Gastrocnemius medialis (tissue), 4 donors: ENCODE data around the gene KIF2A. TPM values are rescaled to one million over a fixed set of nuclear protein-coding genes. Genes with fewer than 3 reads are reported as not detected.

Source experiments
- ATAC-seq, 2 donors: fragments of 150-250 bp; one replicate each; pipeline ENCODE4 v1.9.1; 2016
- DNase-seq, 2 donors: peaks; one replicate each; pipeline ENCODE4 v3.0.0-alpha.2; 2019
- H3K27ac ChIP-seq, 4 donors: fragments of 200-600 bp; sonication (generic); 1 replicate in 1 of 4; 2 replicates in 3 of 4; pipeline ENCODE4 v1.5.1; 2016 to 2018; ENCODE audit warnings: mild to moderate bottlenecking in 2 of 4, moderate library complexity in 1 of 4
- H3K27me3 ChIP-seq, 3 donors: fragments of 200-600 bp; sonication (generic) in 2 of 3; 1 replicate in 1 of 3; 2 replicates in 2 of 3; pipeline versions ENCODE4 v1.5.1 to v1.6.0; 2016 to 2019; ENCODE audit warnings: mild to moderate bottlenecking in 1 of 3, moderate library complexity in 1 of 3
- H3K36me3 ChIP-seq, 2 donors: fragments of 200-600 bp; sonication (generic) in 1 of 2; one replicate each; pipeline ENCODE4 v1.5.1; 2017 to 2018
- H3K4me1 ChIP-seq, 2 donors: fragments of 200-600 bp; sonication (generic) in 1 of 2; one replicate each; pipeline ENCODE4 v1.5.1; 2016 to 2017; ENCODE audit warnings: mild to moderate bottlenecking in 2 of 2
- H3K4me3 ChIP-seq, 4 donors: fragments of 200-600 bp; sonication (generic) in 3 of 4; 1 replicate in 1 of 4; 2 replicates in 3 of 4; pipeline ENCODE4 v1.5.1; 2016 to 2019; ENCODE audit warnings: mild to moderate bottlenecking in 2 of 4
- H3K9me3 ChIP-seq, 3 donors: fragments of 200-600 bp; sonication (generic) in 2 of 3; 1 replicate in 1 of 3; 2 replicates in 2 of 3; pipeline ENCODE4 v1.5.1; 2016 to 2019
- CTCF ChIP-seq, 5 experiments: fragments of 450-650 bp in 3 of 5; fragments of 200-600 bp in 2 of 5; sonication (generic) in 2 of 5; IDR thresholded peaks in 4 of 5; conservative IDR thresholded peaks in 1 of 5; 1 replicate in 4 of 5; 2 replicates in 1 of 5; pipeline ENCODE4 v1.5.1; 2016 to 2019; ENCODE audit warnings: antibody characterized with exemption in 5 of 5, mild to moderate bottlenecking in 3 of 5, moderate library complexity in 3 of 5
- POLR2A ChIP-seq, 2 donors: fragments of 450-650 bp; IDR thresholded peaks; one replicate each; pipeline ENCODE4 v1.6.1; 2017; ENCODE audit warnings: antibody characterized with exemption in 2 of 2, mild to moderate bottlenecking in 2 of 2, moderate library complexity in 2 of 2
- in situ Hi-C, 4 donors: fragments of 200-750 bp; cut with MboI; loops; one replicate each; pipeline versions ENCODE4 v1.15.0 to v1.8.0; 2017; ENCODE audit warnings: low sequenced_read_pairs in 4 of 4
- intact Hi-C: fragments of 100-400 bp; cut with DNase I; formaldehyde crosslinking; loops from one replicate; pipeline ENCODE4 v1.15.1; 2023; ENCODE audit warnings: low total_unique reads
- total RNA-seq, 4 donors: library from RNA; depleted of rRNA; stranded (reverse); fragments of >200 nt; gene quantifications; one replicate each; pipeline versions ENCODE4 v1.1.0 to v1.2.3, GENCODE V29; 2016

Gene KIF2A
- total RNA-seq, 4 donors from 2014 or later, result 7.5 to 14.2 (median 11.8) TPM

DNA sequence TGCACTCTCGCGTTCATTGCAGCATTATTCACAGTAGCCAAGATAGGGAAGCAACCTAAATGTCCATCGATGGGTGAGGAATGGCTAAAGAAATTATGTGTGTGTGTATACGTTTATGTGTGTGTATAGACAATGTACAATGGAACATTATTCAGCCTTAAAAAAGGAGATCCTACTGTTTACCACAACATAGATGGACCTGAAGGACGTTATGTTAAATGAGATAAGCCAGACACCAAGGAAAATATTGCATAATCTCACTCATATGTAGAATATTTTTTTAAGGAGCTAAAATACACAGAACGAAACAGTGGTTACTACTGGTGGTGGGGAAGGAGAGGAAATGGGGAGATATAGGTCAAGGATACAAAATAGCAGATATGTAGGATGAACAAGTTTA is 2.4 kb downstream of the KIF2A start:
- TF ChIP-seq CTCF (IDR thresholded peaks at IDR 0.05 in 4 of 5, conservative IDR thresholded peaks at IDR 0.05 in 1 of 5), result no peak
- no peak for TF ChIP-seq POLR2A (IDR thresholded peaks at IDR 0.05)
- Histone ChIP-seq H3K9me3 (no peaks in the 10 kb centered on the region), H3K4me3 (no peak overlapping the region), H3K27me3 (no peaks in the 10 kb centered on the region), H3K36me3 (no peaks in the 10 kb centered on the region), H3K4me1 (peaks cover 11 to 12% of the 10 kb centered on the region in 2 donors), H3K27ac (no peak overlapping the region)
- intact Hi-C loops (loop anchor here (5.0 kb wide), 2 partner anchors 94 to 976 kb away; partner anchors contain the start of genes DIMT1 and ZSWIM6), in situ Hi-C loops (no loop called here)
- no peak for DNase-seq
- ATAC-seq, result no peak

GRCh38 chr5:62309107-62309506 is 3.1 kb downstream of the KIF2A start:
- Histone ChIP-seq H3K4me1 (peaks cover 11 to 12% of the 10 kb centered on the region in 2 donors), H3K36me3 (no peaks in the 10 kb centered on the region), H3K27me3 (no peaks in the 10 kb centered on the region), H3K4me3 (no peak overlapping the region), H3K27ac (no peak overlapping the region), H3K9me3 (no peaks in the 10 kb centered on the region)
- DNase-seq (no peak), ATAC-seq (no peak)
- in situ Hi-C loops (no loop called here), intact Hi-C loops (loop anchor here (5.0 kb wide), 2 partner anchors 93 to 977 kb away; partner anchors contain the start of genes DIMT1 and ZSWIM6)
- TF ChIP-seq POLR2A (IDR thresholded peaks at IDR 0.05), result no peak

GRCh38 chr5:62310426-62311143 is 4.6 kb downstream of the KIF2A start:
- intact Hi-C loops, result no loop called here
- H3K4me1 ChIP-seq, result peaks cover 7% of the 10 kb centered on the region in 2 donors
- no peak for TF ChIP-seq CTCF (IDR thresholded peaks at IDR 0.05 in 4 of 5, conservative IDR thresholded peaks at IDR 0.05 in 1 of 5)
- no peak for TF ChIP-seq POLR2A (IDR thresholded peaks at IDR 0.05)

GRCh38 chr5:62312036-62312435 is 6.0 kb downstream of the KIF2A start:
- no peaks in the 10 kb centered on the region for H3K36me3 ChIP-seq
- TF ChIP-seq POLR2A (IDR thresholded peaks at IDR 0.05), result no peak
- no peak for TF ChIP-seq CTCF (IDR thresholded peaks at IDR 0.05 in 4 of 5, conservative IDR thresholded peaks at IDR 0.05 in 1 of 5)
- ATAC-seq (no peak), DNase-seq (no peak)
- no peaks in the 10 kb centered on the region for H3K9me3 ChIP-seq
- no peak overlapping the region for H3K4me3 ChIP-seq
- H3K27ac ChIP-seq, result no peak overlapping the region
- in situ Hi-C loops (no loop called here), intact Hi-C loops (no loop called here)
- no peaks in the 10 kb centered on the region for H3K27me3 ChIP-seq
- peaks cover 6% of the 10 kb centered on the region in 2 donors for H3K4me1 ChIP-seq

More at GRCh38 chr5:62310426-62311143, 4.6 kb downstream of the KIF2A start:
- Histone ChIP-seq H3K4me3 (no peak overlapping the region), H3K27me3 (no peaks in the 10 kb centered on the region), H3K36me3 (no peaks in the 10 kb centered on the region), H3K27ac (no peak overlapping the region), H3K9me3 (no peaks in the 10 kb centered on the region)
- DNase-seq, result no peak
- no peak for ATAC-seq
- in situ Hi-C loops, result no loop called here

- Histone ChIP-seq H3K27me3 (no peaks in the 10 kb centered on the region), H3K4me3 (no peak overlapping the region), H3K36me3 (no peaks in the 10 kb centered on the region), H3K4me1 (peaks cover 2 to 3% of the 10 kb centered on the region in 2 donors), H3K9me3 (no peaks in the 10 kb centered on the region), H3K27ac (no peak overlapping the region)
- DNase-seq, result no peak
- no peak for TF ChIP-seq CTCF (IDR thresholded peaks at IDR 0.05 in 4 of 5, conservative IDR thresholded peaks at IDR 0.05 in 1 of 5)
- TF ChIP-seq POLR2A (IDR thresholded peaks at IDR 0.05), result no peak
- in situ Hi-C loops (no loop called here), intact Hi-C loops (no loop called here)
- no peak for ATAC-seq
These were observed 6.7 kb downstream of the KIF2A start for GRCh38 chr5:62312674-62313073.
